Lung (tissue), 12 donors: ENCODE data around the gene RC3H2. TPM values are rescaled to one million over a fixed set of nuclear protein-coding genes. Genes with fewer than 3 reads are reported as not detected.

ENCODE experiments used
- ATAC-seq: fragments of 200-7000 bp; cut with Tn5 transposase; one replicate; pipeline ENCODE4 v1.9.1; 2020; ENCODE audit warnings: moderate number of reproducible peaks; ENCODE audit not compliant: insufficient read depth, low FRiP score
- DNase-seq, 3 donors: peaks; one replicate each; pipeline ENCODE4 v3.0.0-alpha.2; 2013 to 2017
- H3K27ac ChIP-seq, 2 donors: one replicate each; pipeline ENCODE4 v1.5.1; 2013; ENCODE audit warnings: mild to moderate bottlenecking in 2 of 2, moderate library complexity in 2 of 2, control low read depth in 1 of 2, inconsistent platforms in 1 of 2, low read depth in 1 of 2, low read length in 1 of 2
- H3K27me3 ChIP-seq, 3 donors: one replicate each; pipeline ENCODE4 v1.5.1; 2013; ENCODE audit warnings: low read length in 2 of 3; ENCODE audit not compliant: control insufficient read depth in 3 of 3, insufficient read depth in 3 of 3
- H3K36me3 ChIP-seq, 4 donors: one replicate each; pipeline ENCODE4 v1.5.1; 2013; ENCODE audit warnings: low read length in 4 of 4, mild to moderate bottlenecking in 1 of 4, moderate library complexity in 1 of 4; ENCODE audit not compliant: control insufficient read depth in 4 of 4, insufficient read depth in 4 of 4
- H3K4me1 ChIP-seq, 5 donors: one replicate each; pipeline ENCODE4 v1.5.1; 2013; ENCODE audit warnings: low read length in 5 of 5, mild to moderate bottlenecking in 2 of 5, moderate library complexity in 1 of 5; ENCODE audit not compliant: control insufficient read depth in 5 of 5, insufficient read depth in 5 of 5
- H3K4me3 ChIP-seq: one replicate; pipeline ENCODE4 v1.5.1; 2013; ENCODE audit warnings: mild to moderate bottlenecking, control low read depth, moderate library complexity
- H3K9ac ChIP-seq, 2 donors: one replicate each; pipeline ENCODE4 v1.5.1; 2013; ENCODE audit warnings: low read length in 2 of 2, control low read depth in 1 of 2; ENCODE audit not compliant: insufficient read depth in 1 of 2
- H3K9me3 ChIP-seq, 4 donors: one replicate each; pipeline ENCODE4 v1.5.1; 2013; ENCODE audit warnings: low read length in 3 of 4, mild to moderate bottlenecking in 1 of 4, moderate library complexity in 1 of 4; ENCODE audit not compliant: control insufficient read depth in 4 of 4, insufficient read depth in 3 of 4
- WGBS, 2 donors: extraction: QIAGEN DNeasy Blood & Tissue Kit; methylation state at CpG; one replicate each; pipeline ENCODE4 v1.1.7; 2013; 5-methylcytosine and 5-hydroxymethylcytosine counted together
- polyA plus RNA-seq, 2 donors: library from polyadenylated mRNA; stranded (reverse); fragments of 200-250 nt; gene quantifications; one replicate each; pipeline ENCODE4 v1.2.1, GENCODE V29; 2013
- total RNA-seq, 2 donors: library from RNA; depleted of rRNA in 1 of 2; stranded (reverse); fragments of >200 nt in 1 of 2; gene quantifications; one replicate each; pipeline ENCODE4 v1.2.1, GENCODE V29; 2014 to 2021
- TF ChIP-seq, protein P1 (sequence below): IDR thresholded peaks from 2 replicates; pipeline ENCODE4 v1.5.1; 2012; ENCODE audit warnings: mild to moderate bottlenecking; ENCODE audit errors: control extremely low read depth, extremely low read depth
- donor health status: control.
- donor health status: control.
- donor health status: Bipolar disorder and iron deficiency.
- donor health status: healthy.
- donor health status: DM: yes; HTN: yes; CAD: no.

Gene RC3H2
- total and polyA plus RNA-seq, 4 donors, result 11.9 to 60.2 (median 25.4) TPM

DNA sequence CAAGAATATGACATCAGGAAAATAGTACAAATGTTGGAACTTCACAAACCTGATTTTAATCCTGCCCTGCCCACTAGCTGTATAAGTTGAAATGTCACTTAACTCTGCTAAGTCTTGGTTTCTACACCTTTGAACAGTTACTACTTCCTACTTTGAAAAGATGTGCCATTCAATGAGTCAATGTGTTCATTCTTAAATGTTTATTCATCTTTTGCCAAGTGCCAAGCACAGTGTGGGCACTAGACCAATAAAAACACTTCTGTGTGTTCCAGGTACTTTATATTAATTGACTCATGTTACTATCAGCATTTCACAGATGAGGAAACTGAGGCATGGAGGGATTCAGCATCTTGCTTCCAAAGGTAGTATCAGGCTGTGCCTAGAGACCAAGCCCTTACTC, 89.6 kb downstream of the RC3H2 start:
- Histone ChIP-seq H3K9me3 (no peaks in the 10 kb centered on the region), H3K27ac (no peak overlapping the region), H3K36me3 (peaks cover 6 to 24% (median 12%) of the 10 kb centered on the region in 4 donors), H3K4me1 (peaks cover 0 to 7% (median 0%) of the 10 kb centered on the region in 5 donors), H3K27me3 (no peaks in the 10 kb centered on the region), H3K9ac (no peak overlapping the region), H3K4me3 (no peak overlapping the region)
- ATAC-seq, result no peak
- no peak for DNase-seq
- TF ChIP-seq, protein P1, sequence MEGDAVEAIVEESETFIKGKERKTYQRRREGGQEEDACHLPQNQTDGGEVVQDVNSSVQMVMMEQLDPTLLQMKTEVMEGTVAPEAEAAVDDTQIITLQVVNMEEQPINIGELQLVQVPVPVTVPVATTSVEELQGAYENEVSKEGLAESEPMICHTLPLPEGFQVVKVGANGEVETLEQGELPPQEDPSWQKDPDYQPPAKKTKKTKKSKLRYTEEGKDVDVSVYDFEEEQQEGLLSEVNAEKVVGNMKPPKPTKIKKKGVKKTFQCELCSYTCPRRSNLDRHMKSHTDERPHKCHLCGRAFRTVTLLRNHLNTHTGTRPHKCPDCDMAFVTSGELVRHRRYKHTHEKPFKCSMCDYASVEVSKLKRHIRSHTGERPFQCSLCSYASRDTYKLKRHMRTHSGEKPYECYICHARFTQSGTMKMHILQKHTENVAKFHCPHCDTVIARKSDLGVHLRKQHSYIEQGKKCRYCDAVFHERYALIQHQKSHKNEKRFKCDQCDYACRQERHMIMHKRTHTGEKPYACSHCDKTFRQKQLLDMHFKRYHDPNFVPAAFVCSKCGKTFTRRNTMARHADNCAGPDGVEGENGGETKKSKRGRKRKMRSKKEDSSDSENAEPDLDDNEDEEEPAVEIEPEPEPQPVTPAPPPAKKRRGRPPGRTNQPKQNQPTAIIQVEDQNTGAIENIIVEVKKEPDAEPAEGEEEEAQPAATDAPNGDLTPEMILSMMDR, result no peak

DNA sequence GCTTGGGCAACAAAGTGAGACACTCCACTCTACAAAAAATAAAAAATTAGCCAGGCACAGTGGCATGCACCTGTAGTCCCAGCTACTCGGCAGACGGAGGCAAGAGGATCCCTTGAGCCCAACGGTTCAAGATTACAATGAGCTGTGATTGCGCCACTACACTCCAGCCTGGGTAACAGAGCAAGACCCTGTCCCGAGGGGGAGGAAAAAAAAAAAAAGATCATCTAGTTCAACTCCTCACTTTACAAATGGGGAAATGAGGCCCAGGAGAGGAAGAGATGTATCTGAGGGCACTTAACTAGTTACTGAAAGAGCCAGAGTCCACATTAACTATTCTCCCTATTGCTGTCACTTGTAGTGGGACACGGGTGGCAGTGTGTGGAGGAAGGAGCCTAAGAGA, 90.6 kb downstream of the RC3H2 start:
- Histone ChIP-seq H3K27me3 (no peaks in the 10 kb centered on the region), H3K27ac (peak overlapping the region in 1 of 2 donors; percentile 46), H3K9me3 (no peaks in the 10 kb centered on the region), H3K4me1 (peaks cover 0 to 6% (median 3%) of the 10 kb centered on the region in 5 donors), H3K9ac (no peak overlapping the region), H3K4me3 (no peak overlapping the region), H3K36me3 (peaks cover 0 to 15% (median 5%) of the 10 kb centered on the region in 4 donors)
- ATAC-seq (no peak), DNase-seq (no peak)
- TF ChIP-seq, protein P1, result no peak
- WGBS, 2 donors, result 28 to 54% methylated on average over 6 of the region's 6 CpGs

DNA sequence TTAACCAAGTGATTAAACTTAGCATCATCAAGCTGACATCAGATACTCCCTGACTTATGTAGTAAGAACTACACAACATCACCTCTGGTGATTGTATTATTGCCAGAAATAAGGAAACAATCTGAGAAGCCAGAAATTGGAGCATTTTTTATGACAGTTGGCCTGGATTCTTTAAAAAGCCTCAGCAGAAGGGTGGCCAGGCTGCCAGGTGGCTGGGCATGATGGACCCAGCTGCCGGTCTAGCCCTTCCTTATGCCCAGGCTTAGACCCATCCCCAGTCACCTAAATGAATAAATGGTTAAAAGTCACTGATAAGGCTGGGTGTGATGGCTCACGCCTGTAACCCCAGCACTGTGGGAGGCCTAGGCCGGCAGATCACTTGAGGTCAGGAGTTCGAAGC, 92.4 kb downstream of the RC3H2 start:
- WGBS, 2 donors, result 87 to 96% methylated on average over 4 of the region's 4 CpGs
- ATAC-seq, result no peak
- H3K27ac ChIP-seq, result no peak overlapping the region

More for the DNA sequence above, 92.4 kb downstream of the RC3H2 start:
- TF ChIP-seq, protein P1, result no peak
- Histone ChIP-seq H3K4me1 (peaks cover 0 to 6% (median 3%) of the 10 kb centered on the region in 5 donors), H3K36me3 (peaks cover 0 to 9% (median 2%) of the 10 kb centered on the region in 4 donors), H3K9me3 (no peaks in the 10 kb centered on the region), H3K27me3 (no peaks in the 10 kb centered on the region), H3K4me3 (no peak overlapping the region), H3K9ac (no peak overlapping the region)
- no peak for DNase-seq
